H1 (cell line): ENCODE data around the gene BMP2.

Experiments
- CEBPB ChIP-seq: IDR thresholded peaks from 2 replicates; pipeline ENCODE4 v1.6.1; 2012; ENCODE audit warnings: low read depth, low read length
- CTCF ChIP-seq, 3 experiments: IDR thresholded peaks; 1 replicate in 2 of 3; 2 replicates in 1 of 3; pipeline versions ENCODE4 v1.5.1 to v1.6.1; 2011; ENCODE audit warnings: low read length in 3 of 3, mild to moderate bottlenecking in 3 of 3, inconsistent platforms in 2 of 3, low read depth in 1 of 3, moderate library complexity in 1 of 3; ENCODE audit not compliant: insufficient read depth in 1 of 3; ENCODE audit errors: control extremely low read depth in 1 of 3
- EZH2 ChIP-seq: fragments of 200-600 bp; sonication (generic); IDR thresholded peaks from 2 replicates; pipeline ENCODE4 v1.7.1; 2012; ENCODE audit warnings: low read depth, mild to moderate bottlenecking, moderate library complexity, low read length, inconsistent platforms; ENCODE audit not compliant: severe bottlenecking
- GABPA ChIP-seq: IDR thresholded peaks from 2 replicates; pipeline ENCODE4 v1.6.1; 2011; ENCODE audit warnings: mild to moderate bottlenecking, low read length, moderate library complexity, borderline replicate concordance; ENCODE audit not compliant: insufficient read depth
- JUN ChIP-seq: IDR thresholded peaks from 2 replicates; pipeline ENCODE4 v1.6.1; 2011; ENCODE audit warnings: low read depth, mild to moderate bottlenecking, improper control_type of control experiment, low read length
- POLR2AphosphoS5 ChIP-seq: IDR thresholded peaks from 2 replicates; pipeline ENCODE4 v1.6.1; 2011; ENCODE audit warnings: low read depth, low read length
- RFX5 ChIP-seq: IDR thresholded peaks from 2 replicates; pipeline ENCODE4 v1.6.1; 2011; ENCODE audit warnings: low read depth, low read length, improper control_type of control experiment, borderline replicate concordance
- RXRA ChIP-seq: IDR thresholded peaks from 2 replicates; pipeline ENCODE4 v1.6.1; 2011; ENCODE audit warnings: low read depth, mild to moderate bottlenecking, low read length, moderate library complexity; ENCODE audit not compliant: insufficient read depth
- YY1 ChIP-seq: IDR thresholded peaks from 2 replicates; pipeline ENCODE4 v1.6.1; 2011; ENCODE audit warnings: low read depth, mild to moderate bottlenecking, low read length
- ZNF274 ChIP-seq: IDR thresholded peaks from 2 replicates; pipeline ENCODE4 v1.7.0; 2012; ENCODE audit warnings: low read length, borderline replicate concordance; ENCODE audit errors: extremely low read depth

DNA sequence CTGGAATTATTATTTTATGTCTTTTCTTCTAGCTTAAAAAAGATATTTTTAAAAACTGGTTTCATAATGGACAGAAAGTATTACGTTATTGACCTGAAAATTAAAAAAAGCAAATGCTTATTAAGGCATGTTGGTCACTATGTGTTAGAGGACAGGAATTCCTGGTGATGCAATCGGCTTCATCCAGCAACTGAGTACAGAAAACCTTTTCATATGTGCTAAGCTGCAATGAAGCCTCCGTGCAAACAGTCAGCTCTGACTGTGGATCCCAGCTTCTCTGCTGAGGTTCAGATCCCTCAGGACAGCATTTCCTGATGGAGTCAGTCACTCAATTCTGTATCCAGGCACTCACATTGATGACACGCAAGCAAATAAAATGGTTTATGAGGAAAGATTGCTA lies 22.7 kb upstream of the BMP2 start:
- TF ChIP-seq POLR2AphosphoS5 (no peak), YY1 (no peak), ZNF274 (no peak), JUN (no peak), RXRA (no peak), CEBPB (no peak), GABPA (no peak), RFX5 (no peak), CTCF (IDR thresholded peaks at IDR 0.05; ENCODE audit: control extremely low read depth in 1 of 3, insufficient read depth in 1 of 3, low read depth in 1 of 3, low read length in 3 of 3) (no peak), EZH2 (no peak)
